Measurements from ENCODE around the gene TIMMDC1.

DNA sequence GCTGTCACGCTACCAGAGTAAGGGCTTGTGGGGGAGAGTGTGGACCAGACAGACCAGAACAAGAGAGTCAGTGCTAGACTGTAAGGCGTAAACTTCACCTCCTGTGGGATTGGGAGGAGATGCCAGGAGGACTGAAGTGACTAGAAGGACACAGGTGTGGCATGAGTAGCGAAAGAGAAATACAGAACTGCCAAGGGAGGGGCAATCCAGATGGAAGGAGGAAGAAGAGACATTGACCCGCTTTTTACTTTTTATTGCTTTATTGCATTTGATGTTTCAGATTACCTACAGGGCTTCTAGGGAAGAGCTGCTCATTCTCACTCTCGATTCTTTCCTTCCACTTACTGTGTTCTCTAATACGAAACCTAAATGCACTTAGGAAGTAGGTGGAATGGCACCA lies 27.5 kb upstream of the TIMMDC1 start:
- TF ChIP-seq POLR2A (IDR thresholded peaks at IDR 0.05; ENCODE audit: low read depth, low read length) (no peak), FOS (IDR thresholded peaks at IDR 0.05; ENCODE audit: low read depth, low read length) (no peak), ELK1 (IDR thresholded peaks at IDR 0.05; ENCODE audit: borderline replicate concordance, low read depth, low read length) (no peak), RAD21 (IDR thresholded peaks at IDR 0.05; ENCODE audit: low read length) (no peak), MXI1 (IDR thresholded peaks at IDR 0.05; ENCODE audit: borderline replicate concordance, low read depth, low read length) (no peak), CHD1 (IDR thresholded peaks at IDR 0.05; ENCODE audit: low read depth, low read length) (no peak), BHLHE40 (IDR thresholded peaks at IDR 0.05; ENCODE audit: low read depth, low read length) (no peak), RFX5 (IDR thresholded peaks at IDR 0.05; ENCODE audit: low read depth, low read length) (no peak), SMC3 (IDR thresholded peaks at IDR 0.05; ENCODE audit: low read depth, low read length) (no peak), MAFK (IDR thresholded peaks at IDR 0.05; ENCODE audit: low read depth, low read length) (no peak)
- TF ChIP-seq, protein P1, sequence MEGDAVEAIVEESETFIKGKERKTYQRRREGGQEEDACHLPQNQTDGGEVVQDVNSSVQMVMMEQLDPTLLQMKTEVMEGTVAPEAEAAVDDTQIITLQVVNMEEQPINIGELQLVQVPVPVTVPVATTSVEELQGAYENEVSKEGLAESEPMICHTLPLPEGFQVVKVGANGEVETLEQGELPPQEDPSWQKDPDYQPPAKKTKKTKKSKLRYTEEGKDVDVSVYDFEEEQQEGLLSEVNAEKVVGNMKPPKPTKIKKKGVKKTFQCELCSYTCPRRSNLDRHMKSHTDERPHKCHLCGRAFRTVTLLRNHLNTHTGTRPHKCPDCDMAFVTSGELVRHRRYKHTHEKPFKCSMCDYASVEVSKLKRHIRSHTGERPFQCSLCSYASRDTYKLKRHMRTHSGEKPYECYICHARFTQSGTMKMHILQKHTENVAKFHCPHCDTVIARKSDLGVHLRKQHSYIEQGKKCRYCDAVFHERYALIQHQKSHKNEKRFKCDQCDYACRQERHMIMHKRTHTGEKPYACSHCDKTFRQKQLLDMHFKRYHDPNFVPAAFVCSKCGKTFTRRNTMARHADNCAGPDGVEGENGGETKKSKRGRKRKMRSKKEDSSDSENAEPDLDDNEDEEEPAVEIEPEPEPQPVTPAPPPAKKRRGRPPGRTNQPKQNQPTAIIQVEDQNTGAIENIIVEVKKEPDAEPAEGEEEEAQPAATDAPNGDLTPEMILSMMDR (conservative IDR thresholded peaks at IDR 0.05; ENCODE audit: low read depth, low read length) = no peak
- TF ChIP-seq, protein P2, sequence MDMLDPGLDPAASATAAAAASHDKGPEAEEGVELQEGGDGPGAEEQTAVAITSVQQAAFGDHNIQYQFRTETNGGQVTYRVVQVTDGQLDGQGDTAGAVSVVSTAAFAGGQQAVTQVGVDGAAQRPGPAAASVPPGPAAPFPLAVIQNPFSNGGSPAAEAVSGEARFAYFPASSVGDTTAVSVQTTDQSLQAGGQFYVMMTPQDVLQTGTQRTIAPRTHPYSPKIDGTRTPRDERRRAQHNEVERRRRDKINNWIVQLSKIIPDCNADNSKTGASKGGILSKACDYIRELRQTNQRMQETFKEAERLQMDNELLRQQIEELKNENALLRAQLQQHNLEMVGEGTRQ (IDR thresholded peaks at IDR 0.05; ENCODE audit: low read depth, low read length) = no peak

Measured in IMR-90 (cell line).